Type B pancreatic cell (in vitro differentiated cells): ENCODE results near the gene RBM42. TPM values are rescaled to one million over a fixed set of nuclear protein-coding genes. Genes with fewer than 3 reads are reported as not detected.
A peak's percentile ranks its signal among the peaks of the same experiment; 100 is the strongest.
"Not testable (repeated sequence)": the region's sequence is repeated elsewhere in the genome, so short reads cannot be mapped to it uniquely, and the experiment has no call there.

ENCODE experiments used
- DNase-seq: peaks from one replicate; pipeline ENCODE4 v3.0.0; 2021; ENCODE audit warnings: mixed read lengths; ENCODE audit not compliant: unreplicated experiment; ENCODE audit errors: extremely low spot score
- H3K27ac Mint-ChIP-seq: 2 replicates; pipeline ENCODE4 v1.8.0; 2021; ENCODE audit warnings: mild to moderate bottlenecking, mixed read lengths
- H3K27me3 Mint-ChIP-seq: 2 replicates; pipeline ENCODE4 v1.8.0; 2021; ENCODE audit warnings: mixed read lengths
- H3K36me3 Mint-ChIP-seq: 2 replicates; pipeline ENCODE4 v1.8.0; 2021; ENCODE audit warnings: mixed read lengths
- H3K4me1 Mint-ChIP-seq: one replicate; pipeline ENCODE4 v1.8.0; 2021; ENCODE audit warnings: mixed read lengths; ENCODE audit not compliant: unreplicated experiment
- H3K4me3 Mint-ChIP-seq: 2 replicates; pipeline ENCODE4 v1.8.0; 2021; ENCODE audit warnings: mild to moderate bottlenecking, mixed read lengths
- H3K9me3 Mint-ChIP-seq: 2 replicates; pipeline ENCODE4 v1.8.0; 2021; ENCODE audit warnings: mixed read lengths
- total RNA-seq: library from RNA; stranded (reverse); gene quantifications from 2 replicates; pipeline ENCODE4 v1.2.1, GENCODE V29; 2021; ENCODE audit warnings: low replicate concordance
- TF ChIP-seq, protein P1 (sequence below): fragments of 200-600 bp; sonication (generic); conservative IDR thresholded peaks from 2 replicates; pipeline ENCODE4 v1.5.0; 2021; ENCODE audit warnings: antibody characterized with exemption, mild to moderate bottlenecking

RBM42 gene
- total RNA-seq, 1 donor from 2014 or later: 84.9 TPM

DNA sequence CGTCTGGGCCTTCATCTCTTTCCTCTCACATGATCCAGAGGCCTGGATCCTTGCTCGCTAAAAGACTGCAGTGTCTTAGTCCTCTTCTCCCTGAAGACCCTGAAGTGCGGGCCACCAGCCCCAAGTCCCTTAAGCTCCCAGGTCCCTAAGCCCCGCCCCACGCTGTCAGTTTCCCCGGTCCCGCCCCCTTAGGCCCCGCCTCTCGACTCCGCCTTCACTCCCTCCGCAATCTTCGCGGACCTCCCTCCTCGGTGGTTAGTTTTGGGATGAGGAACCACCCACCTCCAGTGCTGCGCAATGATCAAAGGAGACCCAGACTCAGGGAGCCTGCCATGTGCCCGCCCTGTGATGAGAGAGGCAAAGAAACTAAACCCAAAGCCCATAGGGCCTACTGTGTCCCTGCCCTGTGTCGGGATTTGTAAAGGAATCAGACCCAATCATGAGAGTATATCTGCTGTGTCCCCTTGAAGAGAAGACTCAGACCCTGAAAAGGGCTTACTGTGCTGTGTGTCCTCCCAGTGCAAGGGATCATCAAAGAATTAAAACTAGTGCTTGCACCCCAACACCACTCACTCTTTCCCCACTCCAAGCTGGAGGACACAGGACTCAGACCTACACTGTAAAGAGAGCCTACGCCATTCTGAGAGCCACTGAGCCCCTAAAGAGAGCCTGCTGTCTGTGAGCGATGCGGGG, 16.3 kb downstream of the RBM42 start:
- Mint-ChIP-seq H3K36me3 (no peaks in the 10 kb centered on the region), H3K27me3 (peaks cover 2% of the 10 kb centered on the region), H3K9me3 (no peaks in the 10 kb centered on the region), H3K4me1 (peaks cover 19% of the 10 kb centered on the region), H3K27ac (peak overlapping the region; percentile 86), H3K4me3 (peak overlapping the region; percentile 90)
- TF ChIP-seq, protein P1, sequence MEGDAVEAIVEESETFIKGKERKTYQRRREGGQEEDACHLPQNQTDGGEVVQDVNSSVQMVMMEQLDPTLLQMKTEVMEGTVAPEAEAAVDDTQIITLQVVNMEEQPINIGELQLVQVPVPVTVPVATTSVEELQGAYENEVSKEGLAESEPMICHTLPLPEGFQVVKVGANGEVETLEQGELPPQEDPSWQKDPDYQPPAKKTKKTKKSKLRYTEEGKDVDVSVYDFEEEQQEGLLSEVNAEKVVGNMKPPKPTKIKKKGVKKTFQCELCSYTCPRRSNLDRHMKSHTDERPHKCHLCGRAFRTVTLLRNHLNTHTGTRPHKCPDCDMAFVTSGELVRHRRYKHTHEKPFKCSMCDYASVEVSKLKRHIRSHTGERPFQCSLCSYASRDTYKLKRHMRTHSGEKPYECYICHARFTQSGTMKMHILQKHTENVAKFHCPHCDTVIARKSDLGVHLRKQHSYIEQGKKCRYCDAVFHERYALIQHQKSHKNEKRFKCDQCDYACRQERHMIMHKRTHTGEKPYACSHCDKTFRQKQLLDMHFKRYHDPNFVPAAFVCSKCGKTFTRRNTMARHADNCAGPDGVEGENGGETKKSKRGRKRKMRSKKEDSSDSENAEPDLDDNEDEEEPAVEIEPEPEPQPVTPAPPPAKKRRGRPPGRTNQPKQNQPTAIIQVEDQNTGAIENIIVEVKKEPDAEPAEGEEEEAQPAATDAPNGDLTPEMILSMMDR: peak; percentile 33
- no peak for DNase-seq

- H3K27ac Mint-ChIP-seq: peak overlapping the region; percentile 86
- no peaks in the 10 kb centered on the region for H3K36me3 Mint-ChIP-seq
- H3K4me3 Mint-ChIP-seq: peak overlapping the region; percentile 90
- peaks cover 2% of the 10 kb centered on the region for H3K27me3 Mint-ChIP-seq
- peaks cover 19% of the 10 kb centered on the region for H3K4me1 Mint-ChIP-seq
- TF ChIP-seq, protein P1: no peak
- no peak for DNase-seq
- H3K9me3 Mint-ChIP-seq: no peaks in the 10 kb centered on the region
These were observed 17.1 kb downstream of the RBM42 start for GRCh38 chr19:35645680-35646511.

GRCh38 chr19:35648017-35648961, 19.5 kb downstream of the RBM42 start, which contains the start of gene COX6B1:
Gene COX6B1, plus strand, starts transcription at chr19:35648323. Its CDS starts 2,921 bp downstream, at chr19:35651244.
- peak within 1 kb of the TSS; percentile 96 for H3K4me3 Mint-ChIP-seq
- no peaks in the 10 kb centered on the region for H3K27me3 Mint-ChIP-seq
- no peaks in the 10 kb centered on the region for H3K36me3 Mint-ChIP-seq
- DNase-seq: peak; percentile 88
- TF ChIP-seq, protein P1: no peak
- H3K27ac Mint-ChIP-seq: peak within 1 kb of the TSS; percentile 97
- no peaks in the 10 kb centered on the region for H3K9me3 Mint-ChIP-seq
- H3K4me1 Mint-ChIP-seq: peaks cover 16% of the 10 kb centered on the region

- no peak for DNase-seq
- Mint-ChIP-seq H3K4me1 (peaks cover 7% of the 10 kb centered on the region), H3K9me3 (no peaks in the 10 kb centered on the region), H3K27ac (no peak overlapping the region), H3K27me3 (no peaks in the 10 kb centered on the region), H3K4me3 (peak overlapping the region; percentile 63), H3K36me3 (peaks cover 5% of the 10 kb centered on the region)
- TF ChIP-seq, protein P1: no peak
These were observed 21.7 kb downstream of the RBM42 start for GRCh38 chr19:35650581-35650980.

GRCh38 chr19:35654828-35655227, 26.0 kb downstream of the RBM42 start:
- not testable (repeated sequence) for H3K4me1 Mint-ChIP-seq

More at GRCh38 chr19:35654828-35655227, 26.0 kb downstream of the RBM42 start:
- H3K9me3 Mint-ChIP-seq, H3K27ac Mint-ChIP-seq, H3K4me3 Mint-ChIP-seq, DNase-seq, H3K27me3 Mint-ChIP-seq: not testable (repeated sequence)
- H3K36me3 Mint-ChIP-seq: peaks cover 23% of the 10 kb centered on the region
